ENCODE data around the gene ADCY1. TPM values are rescaled to one million over a fixed set of nuclear protein-coding genes. Genes with fewer than 3 reads are reported as not detected.

Gene ADCY1
- total and polyA plus RNA-seq, 2 donors (not counting 3 experiments of a cell fraction or from before 2014, with no cell fraction given) = 0.52 to 1.6 TPM

GRCh38 chr7:45578467-45578866 is 4.3 kb downstream of the ADCY1 start:
- intact Hi-C loops (cut with micrococcal nuclease) = no loop called here
- peaks cover 27 to 34% of the 10 kb centered on the region in 2 experiments for H3K27me3 ChIP-seq (ENCODE audit: control insufficient read depth in 2 of 2, insufficient read depth in 2 of 2, low read length in 2 of 2)
- no peaks in the 10 kb centered on the region for H4K20me1 ChIP-seq (replicated peaks; ENCODE audit: control insufficient read depth, extremely low read depth, insufficient read depth, low read length)
- peaks cover 7% of the 10 kb centered on the region for H3K4me1 ChIP-seq (ENCODE audit: control insufficient read depth, extremely low read depth, insufficient read depth, low read length)
- ChIA-PET POLR2A (no interaction called here), CTCF (no interaction called here)
- no peak overlapping the region for H3K9ac ChIP-seq (replicated peaks; ENCODE audit: extremely low read depth, insufficient read depth, low read length)
- no peaks in the 10 kb centered on the region for H3K36me3 ChIP-seq (ENCODE audit: control insufficient read depth in 2 of 2, extremely low read depth in 1 of 2, insufficient read depth in 2 of 2, low read length in 2 of 2)
- DNase-seq (ENCODE audit: low read depth, low spot score) = no peak
- H3K27ac ChIP-seq (ENCODE audit: insufficient read depth, low read depth, low read length) = no peak overlapping the region
- no peaks in the 10 kb centered on the region for H3K79me2 ChIP-seq (ENCODE audit: control insufficient read depth, insufficient read depth, low read length)
- no peaks in the 10 kb centered on the region for H3K9me1 ChIP-seq (replicated peaks; ENCODE audit: control insufficient read depth, extremely low read depth, insufficient read depth, low read length)
- no peak for FAIRE-seq
- no TSS peak for BruUV-seq (replicated peaks)
- H2AFZ ChIP-seq (ENCODE audit: low read depth, low read length) = no peak overlapping the region
- no peak overlapping the region for H3K4me2 ChIP-seq (ENCODE audit: insufficient read depth, low read length)
- no peak for TF ChIP-seq POLR2A (IDR thresholded peaks at IDR 0.05; ENCODE audit: low read depth, low read length)
- H3K9me3 ChIP-seq (replicated peaks; ENCODE audit: control insufficient read depth, insufficient read depth, low read length) = no peaks in the 10 kb centered on the region
- dilution Hi-C loops (cut with MboI; ENCODE audit: extremely low pct_ligation_motif_present, low sequenced_read_pairs) = no loop called here
- no peak overlapping the region for H3K4me3 ChIP-seq (replicated peaks in 1 of 3; ENCODE audit: insufficient read depth in 1 of 3, low read depth in 1 of 3, low read length in 3 of 3)

GRCh38 chr7:45579391-45579801 is 5.2 kb downstream of the ADCY1 start:
- H3K27ac ChIP-seq (ENCODE audit: insufficient read depth, low read depth, low read length) = no peak overlapping the region
- dilution Hi-C loops (cut with MboI; ENCODE audit: extremely low pct_ligation_motif_present, low sequenced_read_pairs) = no loop called here
- no peaks in the 10 kb centered on the region for H3K9me1 ChIP-seq (replicated peaks; ENCODE audit: control insufficient read depth, extremely low read depth, insufficient read depth, low read length)
- BruUV-seq (replicated peaks) = no TSS peak
- H2AFZ ChIP-seq (ENCODE audit: low read depth, low read length) = no peak overlapping the region
- ChIA-PET CTCF (no interaction called here), POLR2A (no interaction called here)
- H3K4me3 ChIP-seq (replicated peaks in 1 of 3; ENCODE audit: insufficient read depth in 1 of 3, low read depth in 1 of 3, low read length in 3 of 3) = no peak overlapping the region
- H3K4me2 ChIP-seq (ENCODE audit: insufficient read depth, low read length) = no peak overlapping the region
- no peaks in the 10 kb centered on the region for H3K36me3 ChIP-seq (ENCODE audit: control insufficient read depth in 2 of 2, extremely low read depth in 1 of 2, insufficient read depth in 2 of 2, low read length in 2 of 2)
- DNase-seq (ENCODE audit: low read depth, low spot score) (no peak), FAIRE-seq (no peak)
- H3K79me2 ChIP-seq (ENCODE audit: control insufficient read depth, insufficient read depth, low read length) = no peaks in the 10 kb centered on the region
- H3K9me3 ChIP-seq (replicated peaks; ENCODE audit: control insufficient read depth, insufficient read depth, low read length) = no peaks in the 10 kb centered on the region
- peaks cover 21 to 31% of the 10 kb centered on the region in 2 experiments for H3K27me3 ChIP-seq (ENCODE audit: control insufficient read depth in 2 of 2, insufficient read depth in 2 of 2, low read length in 2 of 2)
- intact Hi-C loops (cut with micrococcal nuclease) = no loop called here
- no peaks in the 10 kb centered on the region for H4K20me1 ChIP-seq (replicated peaks; ENCODE audit: control insufficient read depth, extremely low read depth, insufficient read depth, low read length)
- no peak for TF ChIP-seq GATA2 (IDR thresholded peaks at IDR 0.05; ENCODE audit: insufficient read depth, insufficient read length, low read depth, low read length)
- TF ChIP-seq EZH2 (IDR thresholded peaks at IDR 0.05; ENCODE audit: borderline replicate concordance, low read depth, low read length, severe bottlenecking) = no peak
- TF ChIP-seq JUN (IDR thresholded peaks at IDR 0.05; ENCODE audit: borderline replicate concordance, insufficient read depth, insufficient read length, low read depth) = no peak
- TF ChIP-seq POLR2AphosphoS5 (IDR thresholded peaks at IDR 0.05; ENCODE audit: insufficient read depth, low read depth, low read length) = no peak
- TF ChIP-seq FOS (IDR thresholded peaks at IDR 0.05; ENCODE audit: borderline replicate concordance, insufficient read depth, low read length) = no peak
- TF ChIP-seq CTCF (IDR thresholded peaks at IDR 0.05; ENCODE audit: extremely low read depth in 1 of 2, insufficient read depth in 1 of 2, low read depth in 1 of 2, low read length in 2 of 2) = no peak
- no peak for TF ChIP-seq MYC (IDR thresholded peaks at IDR 0.05; ENCODE audit: low read depth, low read length)
- TF ChIP-seq POLR2A (IDR thresholded peaks at IDR 0.05; ENCODE audit: low read depth, low read length) = no peak
- no peak for TF ChIP-seq MAX (IDR thresholded peaks at IDR 0.05; ENCODE audit: insufficient read depth, insufficient read length)
- no peak overlapping the region for H3K9ac ChIP-seq (replicated peaks; ENCODE audit: extremely low read depth, insufficient read depth, low read length)
- peaks cover 4% of the 10 kb centered on the region for H3K4me1 ChIP-seq (ENCODE audit: control insufficient read depth, extremely low read depth, insufficient read depth, low read length)

All from endothelial cell of umbilical vein (primary cell).